ENCODE measurements around the gene INAFM1. TPM values are rescaled to one million over a fixed set of nuclear protein-coding genes. Genes with fewer than 3 reads are reported as not detected.

INAFM1 gene
- total RNA-seq, 4 donors from 2014 or later = 6.1 to 23.9 (median 12.8) TPM

DNA sequence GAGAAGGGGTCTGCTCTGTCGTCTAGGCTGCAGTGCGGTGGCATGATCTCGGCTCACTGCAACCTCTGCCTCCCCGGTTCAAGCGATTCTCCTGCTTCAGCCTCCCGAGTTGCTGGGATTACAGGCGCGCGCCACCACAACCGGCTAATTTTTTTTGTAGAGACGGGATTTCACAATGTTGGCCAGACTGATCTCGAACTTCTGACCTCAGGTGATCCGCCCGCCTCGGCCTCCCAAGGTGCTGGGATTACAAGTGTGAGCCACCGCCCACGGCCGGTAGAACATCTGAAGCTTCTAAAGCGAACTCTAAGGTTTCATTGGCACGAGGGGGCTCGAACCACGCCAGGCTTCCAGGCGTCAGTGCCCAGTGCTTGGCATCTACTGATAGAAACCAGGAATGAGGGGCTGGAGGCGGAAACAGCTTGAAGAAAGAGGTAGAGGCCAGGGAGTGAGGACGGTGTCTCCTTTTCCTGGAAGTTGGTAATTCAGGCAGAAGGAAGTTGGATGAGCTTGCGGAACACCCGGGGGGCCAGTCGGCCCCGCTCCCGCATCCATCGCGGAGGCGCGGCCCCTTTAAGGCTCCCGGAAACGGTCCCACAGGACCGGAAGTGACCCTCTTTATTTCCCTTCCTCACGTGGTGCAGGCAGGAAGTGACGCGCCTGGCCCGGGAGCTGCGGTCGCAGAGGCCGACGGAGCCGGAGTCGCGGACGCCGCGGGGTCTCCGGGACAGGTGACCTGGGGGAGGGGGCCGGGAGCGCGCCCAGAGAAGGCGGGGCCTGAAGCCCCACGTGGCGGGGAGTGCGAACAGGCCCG is 18.6 kb upstream of the INAFM1 start, which contains the start of gene CCDC9:
Gene CCDC9, plus strand, starts transcription at position 647 of the 814 bp plus-strand sequence. CDS start 1,876 bp downstream, outside the sequence.
- peak; percentile 85 to 94 for TF ChIP-seq POLR2A (IDR thresholded peaks at IDR 0.05)
- TF ChIP-seq, protein P1, sequence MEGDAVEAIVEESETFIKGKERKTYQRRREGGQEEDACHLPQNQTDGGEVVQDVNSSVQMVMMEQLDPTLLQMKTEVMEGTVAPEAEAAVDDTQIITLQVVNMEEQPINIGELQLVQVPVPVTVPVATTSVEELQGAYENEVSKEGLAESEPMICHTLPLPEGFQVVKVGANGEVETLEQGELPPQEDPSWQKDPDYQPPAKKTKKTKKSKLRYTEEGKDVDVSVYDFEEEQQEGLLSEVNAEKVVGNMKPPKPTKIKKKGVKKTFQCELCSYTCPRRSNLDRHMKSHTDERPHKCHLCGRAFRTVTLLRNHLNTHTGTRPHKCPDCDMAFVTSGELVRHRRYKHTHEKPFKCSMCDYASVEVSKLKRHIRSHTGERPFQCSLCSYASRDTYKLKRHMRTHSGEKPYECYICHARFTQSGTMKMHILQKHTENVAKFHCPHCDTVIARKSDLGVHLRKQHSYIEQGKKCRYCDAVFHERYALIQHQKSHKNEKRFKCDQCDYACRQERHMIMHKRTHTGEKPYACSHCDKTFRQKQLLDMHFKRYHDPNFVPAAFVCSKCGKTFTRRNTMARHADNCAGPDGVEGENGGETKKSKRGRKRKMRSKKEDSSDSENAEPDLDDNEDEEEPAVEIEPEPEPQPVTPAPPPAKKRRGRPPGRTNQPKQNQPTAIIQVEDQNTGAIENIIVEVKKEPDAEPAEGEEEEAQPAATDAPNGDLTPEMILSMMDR (IDR thresholded peaks at IDR 0.05) = no peak
- H3K9me3 ChIP-seq = no peaks in the 10 kb centered on the region
- H3K36me3 ChIP-seq = peaks cover 0 to 29% (median 0%) of the 10 kb centered on the region in 3 donors
- H3K4me1 ChIP-seq = peaks cover 0 to 25% (median 6%) of the 10 kb centered on the region in 4 donors
- no peaks in the 10 kb centered on the region for H3K27me3 ChIP-seq
- peak; percentile 93 to 98 (median 96) for DNase-seq
- H3K4me3 ChIP-seq = peak within 1 kb of the TSS; percentile 44 to 70 (median 52)
- H3K27ac ChIP-seq = peak within 1 kb of the TSS; percentile 79 to 95 (median 92)

DNA sequence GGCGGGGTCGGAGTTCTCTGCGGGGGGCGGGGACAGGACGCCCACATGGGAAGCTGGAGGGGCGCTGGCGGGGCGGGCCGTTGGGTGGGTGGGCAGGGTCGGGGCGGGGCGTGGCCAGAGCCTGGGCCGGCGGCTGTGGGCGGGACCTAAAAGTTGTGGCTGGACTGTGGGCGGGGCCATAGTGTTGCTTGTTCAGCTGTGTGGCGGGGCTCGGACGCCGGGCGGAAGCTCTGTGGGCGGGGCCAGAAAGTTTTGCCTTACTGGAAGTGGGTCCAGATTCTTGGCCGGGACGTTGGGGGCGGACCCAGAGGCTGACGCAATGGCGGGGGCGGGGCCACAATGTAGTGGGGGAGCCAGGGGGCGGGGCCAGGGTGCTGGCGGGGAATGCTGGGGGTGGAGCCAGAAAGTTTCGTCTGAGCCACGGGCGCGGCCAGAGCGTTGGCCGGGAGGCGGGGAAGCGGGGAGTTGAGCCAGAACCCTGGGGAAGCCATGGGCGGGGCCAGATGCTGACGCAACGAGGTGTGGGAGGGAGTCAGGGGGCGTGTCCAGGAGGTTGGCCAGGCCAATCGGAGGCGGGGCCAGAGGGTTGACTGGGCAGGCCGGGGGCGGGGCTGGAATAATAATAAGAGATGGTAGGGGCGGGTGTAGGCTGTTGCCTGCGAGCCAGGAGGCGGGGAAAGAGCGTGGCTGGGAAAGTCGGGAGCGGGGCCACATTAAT is 17.8 kb upstream of the INAFM1 start:
- no peak for TF ChIP-seq POLR2A (IDR thresholded peaks at IDR 0.05)
- TF ChIP-seq, protein P1 (IDR thresholded peaks at IDR 0.05) = no peak
- peak overlapping the region; percentile 79 to 95 (median 92) for H3K27ac ChIP-seq
- H3K36me3 ChIP-seq = peaks cover 0 to 35% (median 0%) of the 10 kb centered on the region in 3 donors

DNA sequence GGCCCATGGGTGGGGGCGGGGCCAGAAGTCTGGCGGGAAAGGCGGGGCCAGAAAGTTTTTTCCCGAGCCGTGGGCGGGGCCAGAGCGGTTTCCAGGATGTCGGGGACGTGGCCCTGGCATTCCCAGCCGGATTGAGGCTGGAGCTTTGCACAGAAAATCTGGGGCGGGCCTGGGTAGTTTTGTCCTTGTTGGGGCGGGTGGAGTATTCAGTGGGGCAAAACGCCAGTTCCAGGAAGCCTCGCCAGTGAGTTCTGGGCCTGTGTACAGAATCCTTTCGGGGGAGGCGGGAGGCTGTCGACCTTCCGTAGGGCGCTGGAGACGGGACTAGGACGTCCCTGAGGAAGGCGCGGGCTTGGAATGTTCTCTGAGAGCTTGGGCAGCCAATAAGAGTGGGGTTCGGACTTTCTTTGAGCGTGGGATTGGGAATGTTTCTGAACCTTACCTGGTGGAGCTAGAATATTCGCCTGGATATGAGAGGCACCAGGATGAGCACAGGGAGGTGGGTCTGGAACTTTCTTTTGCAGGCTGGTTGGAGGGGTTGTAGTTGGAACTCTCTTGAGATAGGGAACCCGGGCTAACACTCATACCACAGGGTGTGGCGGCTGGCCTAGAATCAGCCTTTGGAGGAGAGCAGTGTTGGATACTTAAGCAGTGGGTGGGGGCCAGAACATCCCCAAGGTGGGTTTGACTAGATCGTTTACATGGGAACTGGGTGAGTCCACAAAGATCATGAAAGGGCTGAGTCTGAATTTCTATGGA is 17.1 kb upstream of the INAFM1 start:
- no peaks in the 10 kb centered on the region for H3K9me3 ChIP-seq
- peak overlapping the region; percentile 44 to 70 (median 52) for H3K4me3 ChIP-seq
- H3K4me1 ChIP-seq = peaks cover 0 to 25% (median 6%) of the 10 kb centered on the region in 4 donors
- no peak for DNase-seq
- no peaks in the 10 kb centered on the region for H3K27me3 ChIP-seq
- peaks cover 0 to 43% (median 0%) of the 10 kb centered on the region in 3 donors for H3K36me3 ChIP-seq
- H3K27ac ChIP-seq = peak overlapping the region; percentile 79 to 95 (median 92)
- TF ChIP-seq POLR2A (IDR thresholded peaks at IDR 0.05) = peak; percentile 40 to 52
- TF ChIP-seq, protein P1 (IDR thresholded peaks at IDR 0.05) = no peak

More for the DNA sequence above, 17.8 kb upstream of the INAFM1 start:
- Histone ChIP-seq H3K4me1 (peaks cover 0 to 25% (median 6%) of the 10 kb centered on the region in 4 donors), H3K4me3 (peak overlapping the region; percentile 44 to 70 (median 52)), H3K9me3 (no peaks in the 10 kb centered on the region), H3K27me3 (no peaks in the 10 kb centered on the region)
- peak; percentile 100 for DNase-seq

DNA sequence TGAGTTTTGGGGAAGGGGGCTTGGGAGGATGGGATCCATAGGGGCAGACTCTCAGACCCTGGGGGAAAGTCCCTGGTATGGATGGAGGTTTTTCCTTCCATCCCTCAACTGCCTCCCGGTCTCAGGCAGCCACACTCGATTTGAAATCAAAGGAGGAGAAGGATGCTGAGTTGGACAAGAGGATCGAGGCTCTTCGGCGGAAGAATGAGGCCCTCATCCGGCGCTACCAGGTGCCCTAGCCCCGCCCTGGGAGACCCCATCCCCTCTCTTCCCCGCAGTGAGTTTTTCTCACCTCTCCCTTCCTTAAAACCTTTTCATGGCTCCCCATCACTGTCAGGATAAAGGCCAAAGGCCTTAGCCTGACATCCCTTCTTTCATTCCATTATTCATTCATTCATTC is 16.3 kb upstream of the INAFM1 start:
- Histone ChIP-seq H3K27me3 (no peaks in the 10 kb centered on the region), H3K4me1 (peaks cover 0 to 25% (median 6%) of the 10 kb centered on the region in 4 donors), H3K36me3 (peaks cover 0 to 50% (median 0%) of the 10 kb centered on the region in 3 donors), H3K9me3 (no peaks in the 10 kb centered on the region), H3K4me3 (no peak overlapping the region), H3K27ac (peak overlapping the region in 1 of 4 donors; percentile 95)
- DNase-seq = no peak
- TF ChIP-seq POLR2A (IDR thresholded peaks at IDR 0.05) = no peak
- TF ChIP-seq, protein P1 (IDR thresholded peaks at IDR 0.05) = no peak

Data from Peyer's patch (tissue), 4 donors.